Aorta (tissue), 5 donors: ENCODE results near the gene BTAF1. TPM values are rescaled to one million over a fixed set of nuclear protein-coding genes. Genes with fewer than 3 reads are reported as not detected.
A peak's percentile ranks its signal among the peaks of the same experiment; 100 is the strongest.
"Not testable (repeated sequence)": the region's sequence is repeated elsewhere in the genome, so short reads cannot be mapped to it uniquely, and the experiment has no call there.

ENCODE experiments used
- ATAC-seq: fragments of 200-7000 bp; cut with Tn5 transposase; one replicate; pipeline ENCODE4 v1.9.1; 2022; ENCODE audit warnings: moderate library complexity; ENCODE audit not compliant: low FRiP score
- DNase-seq, 2 donors: peaks; one replicate each; pipeline ENCODE4 v3.0.0-alpha.2; 2020
- H3K27ac ChIP-seq, 2 donors: one replicate each; pipeline ENCODE4 v1.5.1; 2013; ENCODE audit warnings: low read length in 2 of 2, mild to moderate bottlenecking in 2 of 2, moderate library complexity in 2 of 2, control low read depth in 1 of 2, inconsistent platforms in 1 of 2, low read depth in 1 of 2
- H3K27me3 ChIP-seq, 2 donors: one replicate each; pipeline ENCODE4 v1.6.1; 2013; ENCODE audit warnings: control low read depth in 1 of 2, low read length in 1 of 2, mild to moderate bottlenecking in 1 of 2, moderate library complexity in 1 of 2; ENCODE audit not compliant: insufficient read depth in 2 of 2, control insufficient read depth in 1 of 2
- H3K36me3 ChIP-seq, 2 donors: one replicate each; pipeline ENCODE4 v1.6.1; 2013; ENCODE audit warnings: control low read depth in 1 of 2, low read length in 1 of 2, mild to moderate bottlenecking in 1 of 2; ENCODE audit not compliant: insufficient read depth in 2 of 2, control insufficient read depth in 1 of 2
- H3K4me1 ChIP-seq, 2 donors: one replicate each; pipeline ENCODE4 v1.6.1; 2013; ENCODE audit warnings: low read length in 2 of 2, control low read depth in 1 of 2, mild to moderate bottlenecking in 1 of 2, moderate library complexity in 1 of 2; ENCODE audit not compliant: insufficient read depth in 2 of 2, control insufficient read depth in 1 of 2
- H3K4me3 ChIP-seq, 2 donors: one replicate each; pipeline ENCODE4 v1.5.1; 2013; ENCODE audit warnings: low read length in 2 of 2, control low read depth in 1 of 2, mild to moderate bottlenecking in 1 of 2
- H3K9me3 ChIP-seq: one replicate; pipeline ENCODE4 v1.6.1; 2013; ENCODE audit warnings: mild to moderate bottlenecking, low read length; ENCODE audit not compliant: control insufficient read depth
- WGBS, 2 donors: extraction: QIAGEN DNeasy Blood & Tissue Kit; methylation state at CpG; one replicate each; pipeline ENCODE4 v1.1.7; 2013; 5-methylcytosine and 5-hydroxymethylcytosine counted together
- intact Hi-C, 2 donors: fragments of 100-400 bp; cut with DNase I; formaldehyde crosslinking; loops; one replicate each; pipeline versions ENCODE4 v1.14.2 to v1.15.0; 2022
- polyA plus RNA-seq, 2 donors: library from polyadenylated mRNA; stranded (reverse); fragments of 200-250 nt; gene quantifications; one replicate each; pipeline ENCODE4 v1.2.3, GENCODE V29; 2013
- total RNA-seq, 2 donors: library from RNA; stranded (reverse); fragmentation: NEBNext Ultra II Directional; extraction: Animal tissue kit (Norgen Biotek cat#: 25700); gene quantifications; one replicate each; pipeline ENCODE4 v1.2.1, GENCODE V29; 2021
- donor health status: healthy with polysubstance abuse.
- donor health status: Bipolar disorder and iron deficiency.
- donor health status: DM: no; HTN: no; CAD: no.
- donor health status: DM: no; HTN: no; CAD: no.
- donor health status: DM: yes; HTN: yes; CAD: no.

BTAF1 gene
- total and polyA plus RNA-seq, 4 donors, result 3.3 to 48.2 (median 34.1) TPM

DNA sequence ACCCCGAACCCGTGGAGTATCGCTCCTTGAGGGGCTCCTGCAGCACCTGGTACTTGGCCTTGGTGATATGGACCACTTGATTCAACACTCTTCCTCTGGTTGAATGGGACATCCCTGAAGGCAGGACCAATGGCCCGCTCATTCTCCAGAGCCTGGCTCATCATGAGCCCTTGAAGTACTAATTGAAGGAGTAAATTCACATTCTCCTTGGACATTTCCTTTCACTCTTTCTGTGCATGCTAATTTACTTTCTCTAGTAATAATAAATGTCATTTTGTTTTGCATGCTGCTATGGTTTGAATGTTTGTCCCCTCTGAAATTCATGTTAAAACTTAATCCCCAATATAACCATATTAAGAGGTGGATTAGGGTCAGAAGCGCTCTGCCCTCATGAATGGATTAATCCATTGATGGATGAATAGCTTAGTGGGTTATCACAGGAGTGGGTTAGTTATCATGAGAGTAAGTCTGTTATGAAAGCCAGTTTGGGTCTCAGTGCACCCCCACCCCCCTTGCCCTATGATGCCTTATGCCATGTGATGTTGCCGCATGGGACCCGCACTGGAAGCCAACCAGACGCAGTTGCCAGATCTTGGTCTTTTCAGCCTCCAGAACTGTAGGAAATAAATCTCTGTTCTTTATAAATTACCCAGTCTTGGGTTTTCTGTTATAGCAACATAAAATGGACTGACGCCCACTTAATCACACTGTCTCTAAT is 38.0 kb upstream of the BTAF1 start:
- no peak for ATAC-seq
- WGBS, 2 donors, result 93 to 96% methylated on average over 9 of the region's 9 CpGs
- intact Hi-C loops, result no loop called here
- H3K27me3 ChIP-seq, result no peaks in the 10 kb centered on the region
- H3K4me3 ChIP-seq, result no peak overlapping the region
- no peaks in the 10 kb centered on the region for H3K36me3 ChIP-seq
- H3K4me1 ChIP-seq, result peaks cover 0 to 7% of the 10 kb centered on the region in 2 donors
- no peak for DNase-seq
- H3K9me3 ChIP-seq, result no peaks in the 10 kb centered on the region
- peak overlapping the region; percentile 1 to 52 for H3K27ac ChIP-seq

GRCh38 chr10:91886954-91887271 is 36.7 kb upstream of the BTAF1 start:
- intact Hi-C loops, result no loop called here
- 15% methylated on average over 6 of the region's 6 CpGs for WGBS, 2 donors
- no peaks in the 10 kb centered on the region for H3K27me3 ChIP-seq
- DNase-seq (no peak), ATAC-seq (no peak)
- H3K27ac ChIP-seq, result peak overlapping the region in 1 of 2 donors; percentile 7
- H3K36me3 ChIP-seq, result no peaks in the 10 kb centered on the region
- H3K4me3 ChIP-seq, result peak overlapping the region; percentile 18 to 60
- H3K9me3 ChIP-seq, result no peaks in the 10 kb centered on the region
- H3K4me1 ChIP-seq, result peaks cover 0 to 7% of the 10 kb centered on the region in 2 donors

GRCh38 chr10:91887272-91888076 is 36.1 kb upstream of the BTAF1 start:
- Histone ChIP-seq H3K27ac (peak overlapping the region in 1 of 2 donors; percentile 7), H3K27me3 (no peaks in the 10 kb centered on the region), H3K4me3 (peak overlapping the region; percentile 18 to 60), H3K9me3 (no peaks in the 10 kb centered on the region), H3K4me1 (peaks cover 0 to 7% of the 10 kb centered on the region in 2 donors), H3K36me3 (no peaks in the 10 kb centered on the region)
- intact Hi-C loops, result no loop called here
- peak; percentile 64 for ATAC-seq
- WGBS, 2 donors, result 1% methylated on average over 57 to 59 of the region's 59 CpGs
- DNase-seq, result peak; percentile 58 to 80

DNA sequence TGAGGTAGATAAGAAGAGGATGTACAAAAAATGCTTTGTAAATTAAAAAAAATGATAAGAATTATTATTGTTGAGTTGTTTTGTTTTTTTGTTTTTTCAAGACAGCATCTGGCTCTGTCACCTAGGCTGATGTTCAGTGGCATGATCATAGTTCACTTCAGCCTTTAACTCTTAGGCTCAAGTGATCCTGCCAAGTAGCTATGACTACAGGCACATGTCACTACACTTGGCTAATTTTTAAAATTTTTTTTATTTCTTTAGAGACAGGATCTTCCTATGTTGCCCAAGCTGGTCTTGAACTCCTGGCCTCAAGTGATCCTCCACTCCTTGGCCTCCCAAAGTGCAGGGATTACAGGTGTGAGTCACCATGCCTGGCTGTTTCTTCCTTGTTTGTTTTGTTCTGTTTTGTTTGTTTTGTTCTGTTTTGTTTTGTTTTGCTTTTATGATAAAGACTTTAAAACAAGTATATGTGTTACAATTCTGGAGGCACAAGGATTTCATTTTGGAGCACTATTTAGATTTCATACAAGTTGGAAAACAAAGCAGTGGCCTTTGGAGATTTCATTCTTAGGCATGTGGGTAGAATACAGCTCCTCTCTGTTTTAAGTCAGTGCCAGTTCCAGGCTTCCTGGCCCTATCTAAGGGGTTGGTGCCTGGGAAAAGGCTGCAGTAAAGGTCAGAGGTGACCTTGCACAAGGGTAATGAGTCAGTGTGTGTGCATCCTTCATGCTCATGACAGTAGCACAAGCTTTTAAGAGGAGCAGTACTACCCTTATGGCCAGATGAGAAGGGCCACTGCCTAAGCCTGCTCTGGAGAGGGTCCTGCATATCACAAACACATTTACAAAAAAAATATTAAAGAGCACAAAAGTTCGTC is 32.2 kb upstream of the BTAF1 start:
- ATAC-seq (no peak), DNase-seq (no peak)
- H3K27me3 ChIP-seq, result no peaks in the 10 kb centered on the region
- 87 to 89% methylated on average over 1 of the region's 1 CpG for WGBS, 2 donors
- no peak overlapping the region for H3K27ac ChIP-seq
- no peaks in the 10 kb centered on the region for H3K36me3 ChIP-seq
- intact Hi-C loops, result no loop called here
- no peaks in the 10 kb centered on the region for H3K9me3 ChIP-seq
- H3K4me3 ChIP-seq, result no peak overlapping the region
- H3K4me1 ChIP-seq, result no peaks in the 10 kb centered on the region

GRCh38 chr10:91893051-91893450 is 30.5 kb upstream of the BTAF1 start:
- WGBS, 2 donors, result 97 to 98% methylated on average over 2 of the region's 2 CpGs
- Histone ChIP-seq H3K36me3 (no peaks in the 10 kb centered on the region), H3K4me1 (no peaks in the 10 kb centered on the region), H3K4me3 (no peak overlapping the region), H3K27ac (no peak overlapping the region), H3K9me3 (no peaks in the 10 kb centered on the region), H3K27me3 (no peaks in the 10 kb centered on the region)
- DNase-seq (no peak), ATAC-seq (no peak)
- intact Hi-C loops, result no loop called here

DNA sequence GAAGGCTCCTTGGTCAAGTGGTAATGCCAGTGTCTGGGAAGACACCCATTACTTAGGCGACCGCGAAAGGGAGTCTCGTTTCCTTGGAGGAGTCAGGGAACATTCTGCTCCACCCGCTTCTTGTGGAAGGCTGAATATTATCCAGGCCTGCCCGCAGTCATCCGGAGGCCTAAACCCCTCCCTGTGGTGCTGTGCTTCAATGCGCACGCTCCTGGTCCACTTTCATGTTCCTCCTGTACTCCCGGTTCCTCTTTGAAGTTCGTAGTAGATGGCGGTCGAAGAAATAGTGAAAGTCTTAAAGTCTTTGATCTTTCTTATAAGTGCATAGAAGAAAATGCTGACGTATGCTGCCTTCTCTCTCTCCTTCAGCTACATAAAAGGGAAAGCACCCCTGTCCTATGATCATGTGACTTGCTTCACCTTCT is 29.3 kb upstream of the BTAF1 start:
- not testable (repeated sequence) for H3K27ac ChIP-seq, ATAC-seq
- 91 to 92% methylated on average over 14 of the region's 14 CpGs for WGBS, 2 donors

GRCh38 chr10:91896212-91896756 is 27.3 kb upstream of the BTAF1 start:
- intact Hi-C loops, result no loop called here
- H3K36me3 ChIP-seq, result no peaks in the 10 kb centered on the region
- ATAC-seq (no peak), DNase-seq (no peak)
- no peaks in the 10 kb centered on the region for H3K27me3 ChIP-seq
- no peak overlapping the region for H3K4me3 ChIP-seq
- no peaks in the 10 kb centered on the region for H3K4me1 ChIP-seq
- H3K9me3 ChIP-seq, result no peaks in the 10 kb centered on the region
- WGBS, 2 donors, result 89 to 93% methylated on average over 3 of the region's 3 CpGs
- H3K27ac ChIP-seq, result no peak overlapping the region

More for the DNA sequence above, 29.3 kb upstream of the BTAF1 start:
- H3K9me3 ChIP-seq, DNase-seq, intact Hi-C loops, H3K27me3 ChIP-seq, H3K4me3 ChIP-seq, H3K4me1 ChIP-seq, H3K36me3 ChIP-seq: not testable (repeated sequence)

DNA sequence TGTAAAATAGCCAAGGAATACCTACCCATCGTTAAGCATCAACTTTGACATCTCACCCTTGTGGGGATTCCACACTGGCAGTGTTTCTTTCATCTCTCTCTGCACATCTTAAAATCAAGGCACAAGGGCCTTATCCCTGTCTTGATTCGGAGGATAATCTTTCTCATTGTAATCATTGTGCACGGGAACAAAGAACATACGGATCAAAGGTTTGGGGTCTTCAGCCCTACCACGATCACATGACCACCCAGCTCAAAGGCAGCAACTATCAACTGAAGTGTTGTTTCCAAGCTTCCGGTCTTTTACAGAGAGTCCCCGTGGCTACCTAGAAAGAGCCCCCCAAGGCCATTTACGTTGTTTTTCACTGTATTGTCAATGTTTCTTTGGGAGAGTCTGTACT is 26.1 kb upstream of the BTAF1 start:
- H3K4me3 ChIP-seq, result no peak overlapping the region
- no peak for ATAC-seq
- no peak for DNase-seq
- intact Hi-C loops, result no loop called here
- WGBS, 2 donors, result 70 to 79% methylated on average over 8 of the region's 8 CpGs
- no peak overlapping the region for H3K27ac ChIP-seq
- H3K36me3 ChIP-seq, result no peaks in the 10 kb centered on the region
- no peaks in the 10 kb centered on the region for H3K27me3 ChIP-seq
- H3K4me1 ChIP-seq, result no peaks in the 10 kb centered on the region
- H3K9me3 ChIP-seq, result no peaks in the 10 kb centered on the region
